Measurements from ENCODE around the gene SHANK3.

DNA sequence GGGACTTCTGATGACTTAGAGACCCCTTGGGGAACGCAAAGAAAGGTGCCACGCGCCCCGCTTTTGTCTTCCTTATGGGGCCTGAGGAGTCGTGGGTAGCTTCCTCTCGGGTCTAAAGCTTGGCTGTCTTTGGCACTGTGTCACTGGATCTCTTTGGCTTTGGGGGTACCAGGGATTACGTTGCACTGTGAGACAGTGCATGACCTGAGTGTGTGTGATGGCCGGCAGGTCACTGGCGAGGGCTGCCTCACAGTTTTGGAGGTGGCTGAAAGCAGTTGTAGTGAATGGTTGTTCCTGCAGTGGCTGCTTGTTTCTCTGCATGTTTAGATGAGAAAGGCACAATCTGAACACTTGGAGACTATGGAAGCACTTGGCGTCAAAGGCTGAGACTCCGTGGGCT, 38.9 kb upstream of the SHANK3 start:
- TF ChIP-seq, protein P1, sequence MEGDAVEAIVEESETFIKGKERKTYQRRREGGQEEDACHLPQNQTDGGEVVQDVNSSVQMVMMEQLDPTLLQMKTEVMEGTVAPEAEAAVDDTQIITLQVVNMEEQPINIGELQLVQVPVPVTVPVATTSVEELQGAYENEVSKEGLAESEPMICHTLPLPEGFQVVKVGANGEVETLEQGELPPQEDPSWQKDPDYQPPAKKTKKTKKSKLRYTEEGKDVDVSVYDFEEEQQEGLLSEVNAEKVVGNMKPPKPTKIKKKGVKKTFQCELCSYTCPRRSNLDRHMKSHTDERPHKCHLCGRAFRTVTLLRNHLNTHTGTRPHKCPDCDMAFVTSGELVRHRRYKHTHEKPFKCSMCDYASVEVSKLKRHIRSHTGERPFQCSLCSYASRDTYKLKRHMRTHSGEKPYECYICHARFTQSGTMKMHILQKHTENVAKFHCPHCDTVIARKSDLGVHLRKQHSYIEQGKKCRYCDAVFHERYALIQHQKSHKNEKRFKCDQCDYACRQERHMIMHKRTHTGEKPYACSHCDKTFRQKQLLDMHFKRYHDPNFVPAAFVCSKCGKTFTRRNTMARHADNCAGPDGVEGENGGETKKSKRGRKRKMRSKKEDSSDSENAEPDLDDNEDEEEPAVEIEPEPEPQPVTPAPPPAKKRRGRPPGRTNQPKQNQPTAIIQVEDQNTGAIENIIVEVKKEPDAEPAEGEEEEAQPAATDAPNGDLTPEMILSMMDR (IDR thresholded peaks at IDR 0.05) = no peak
- no peak for TF ChIP-seq RFX5 (IDR thresholded peaks at IDR 0.05; ENCODE audit: low read length)
- TF ChIP-seq GABPA (IDR thresholded peaks at IDR 0.05; ENCODE audit: low read depth) = no peak
- no peak for TF ChIP-seq NRF1 (IDR thresholded peaks at IDR 0.05; ENCODE audit: low read depth, low read length)
- TF ChIP-seq GATA2 (CRISPR knock-in tag; IDR thresholded peaks at IDR 0.05) = no peak
- no peak for TF ChIP-seq FOXM1 (IDR thresholded peaks at IDR 0.05; ENCODE audit: low read depth)
- no peak for TF ChIP-seq EP300 (IDR thresholded peaks at IDR 0.05; ENCODE audit: borderline replicate concordance in 1 of 2, low read depth in 1 of 2, low read length in 1 of 2)
- no peak for TF ChIP-seq SMC3 (IDR thresholded peaks at IDR 0.05; ENCODE audit: low read depth, low read length)
- TF ChIP-seq, protein P2, sequence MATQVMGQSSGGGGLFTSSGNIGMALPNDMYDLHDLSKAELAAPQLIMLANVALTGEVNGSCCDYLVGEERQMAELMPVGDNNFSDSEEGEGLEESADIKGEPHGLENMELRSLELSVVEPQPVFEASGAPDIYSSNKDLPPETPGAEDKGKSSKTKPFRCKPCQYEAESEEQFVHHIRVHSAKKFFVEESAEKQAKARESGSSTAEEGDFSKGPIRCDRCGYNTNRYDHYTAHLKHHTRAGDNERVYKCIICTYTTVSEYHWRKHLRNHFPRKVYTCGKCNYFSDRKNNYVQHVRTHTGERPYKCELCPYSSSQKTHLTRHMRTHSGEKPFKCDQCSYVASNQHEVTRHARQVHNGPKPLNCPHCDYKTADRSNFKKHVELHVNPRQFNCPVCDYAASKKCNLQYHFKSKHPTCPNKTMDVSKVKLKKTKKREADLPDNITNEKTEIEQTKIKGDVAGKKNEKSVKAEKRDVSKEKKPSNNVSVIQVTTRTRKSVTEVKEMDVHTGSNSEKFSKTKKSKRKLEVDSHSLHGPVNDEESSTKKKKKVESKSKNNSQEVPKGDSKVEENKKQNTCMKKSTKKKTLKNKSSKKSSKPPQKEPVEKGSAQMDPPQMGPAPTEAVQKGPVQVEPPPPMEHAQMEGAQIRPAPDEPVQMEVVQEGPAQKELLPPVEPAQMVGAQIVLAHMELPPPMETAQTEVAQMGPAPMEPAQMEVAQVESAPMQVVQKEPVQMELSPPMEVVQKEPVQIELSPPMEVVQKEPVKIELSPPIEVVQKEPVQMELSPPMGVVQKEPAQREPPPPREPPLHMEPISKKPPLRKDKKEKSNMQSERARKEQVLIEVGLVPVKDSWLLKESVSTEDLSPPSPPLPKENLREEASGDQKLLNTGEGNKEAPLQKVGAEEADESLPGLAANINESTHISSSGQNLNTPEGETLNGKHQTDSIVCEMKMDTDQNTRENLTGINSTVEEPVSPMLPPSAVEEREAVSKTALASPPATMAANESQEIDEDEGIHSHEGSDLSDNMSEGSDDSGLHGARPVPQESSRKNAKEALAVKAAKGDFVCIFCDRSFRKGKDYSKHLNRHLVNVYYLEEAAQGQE (IDR thresholded peaks at IDR 0.05; ENCODE audit: low read depth, low read length) = no peak
- no peak for TF ChIP-seq MXI1 (IDR thresholded peaks at IDR 0.05; ENCODE audit: low read depth, low read length)
- TF ChIP-seq SIN3A (IDR thresholded peaks at IDR 0.05; ENCODE audit: borderline replicate concordance, low read depth, low read length) = no peak
- no peak for TF ChIP-seq RXRA (IDR thresholded peaks at IDR 0.05; ENCODE audit: borderline replicate concordance, low read depth)
